B cell (primary cell): Measurements from ENCODE around the gene S100A16. TPM values are rescaled to one million over a fixed set of nuclear protein-coding genes. Genes with fewer than 3 reads are reported as not detected.

Experiments used
- ATAC-seq: fragments of 200-7000 bp; cut with Tn5 transposase; one replicate; pipeline ENCODE4 v1.10.0; 2021; ENCODE audit warnings: low read depth, mild to moderate bottlenecking, moderate number of reproducible peaks, moderate library complexity
- CTCF ChIA-PET: fragments of 350-600 bp; sonication (Branson Sonifier 250); formaldehyde crosslinking; loops from one replicate; lab custom pipeline; 2021; ENCODE audit warnings: antibody characterized with exemption, inconsistent platforms; lab: Charles Lee
- POLR2A ChIA-PET: fragments of 350-600 bp; sonication (Branson Sonifier 250); formaldehyde crosslinking; loops from one replicate; lab custom pipeline; 2021; ENCODE audit warnings: antibody characterized with exemption; lab: Charles Lee
- DNase-seq: peaks from one replicate; pipeline ENCODE4 v3.0.0; 2013
- H2AFZ ChIP-seq: 2 replicates; pipeline ENCODE4 v1.6.1; 2012; ENCODE audit warnings: mild to moderate bottlenecking, low read depth, low read length; ENCODE audit not compliant: insufficient read depth, poor library complexity, severe bottlenecking
- H3K27ac ChIP-seq, 2 donors: 1 replicate in 1 of 2; 2 replicates in 1 of 2; pipeline ENCODE4 v1.5.1; 2012 to 2013; ENCODE audit warnings: low read length in 2 of 2, mild to moderate bottlenecking in 2 of 2, moderate library complexity in 1 of 2
- H3K27me3 ChIP-seq, 4 experiments: fragments of 200-600 bp in 1 of 4; sonication (generic) in 1 of 4; replicated peaks in 1 of 4; 1 replicate in 2 of 4; 2 replicates in 2 of 4; pipeline versions ENCODE4 v1.6.1 to v1.7.0; 2013 to 2016; ENCODE audit warnings: low read length in 3 of 4, mild to moderate bottlenecking in 2 of 4, mixed read lengths in 1 of 4, moderate library complexity in 1 of 4; ENCODE audit not compliant: insufficient read depth in 4 of 4, control insufficient read depth in 3 of 4; ENCODE audit errors: control extremely low read depth in 1 of 4
- H3K36me3 ChIP-seq, 2 experiments: replicated peaks in 1 of 2; 1 replicate in 1 of 2; 2 replicates in 1 of 2; pipeline versions ENCODE4 v1.6.1 to v1.7.1; 2013; ENCODE audit warnings: low read length in 1 of 2; ENCODE audit not compliant: insufficient read depth in 2 of 2, control insufficient read depth in 1 of 2; ENCODE audit errors: control extremely low read depth in 1 of 2, extremely low read depth in 1 of 2
- H3K4me1 ChIP-seq, 2 donors: fragments of 200-600 bp in 1 of 2; sonication (generic) in 1 of 2; 1 replicate in 1 of 2; 2 replicates in 1 of 2; pipeline versions ENCODE4 v1.5.1 to v1.6.1; 2013 to 2017; ENCODE audit warnings: low read length in 2 of 2; ENCODE audit not compliant: control insufficient read depth in 2 of 2, insufficient read depth in 2 of 2
- H3K4me2 ChIP-seq: replicated peaks from 2 replicates; pipeline ENCODE3; 2012; ENCODE audit warnings: mild to moderate bottlenecking, low read depth, low read length; ENCODE audit not compliant: poor library complexity, severe bottlenecking
- H3K4me3 ChIP-seq, 5 experiments: fragments of 200-600 bp in 1 of 5; sonication (generic) in 1 of 5; 1 replicate in 3 of 5; 2 replicates in 2 of 5; pipeline versions ENCODE4 v1.5.1 to v1.7.0; 2011 to 2016; ENCODE audit warnings: low read length in 4 of 5, mild to moderate bottlenecking in 4 of 5, low read depth in 2 of 5, control low read depth in 1 of 5, moderate library complexity in 1 of 5; ENCODE audit not compliant: insufficient read depth in 1 of 5; ENCODE audit errors: control extremely low read depth in 1 of 5, extremely low read depth in 1 of 5
- H3K79me2 ChIP-seq: fragments of 200-600 bp; sonication (generic); one replicate; pipeline ENCODE4 v1.6.0; 2016; ENCODE audit warnings: low read length; ENCODE audit not compliant: control insufficient read depth, insufficient read depth
- H3K9ac ChIP-seq: fragments of 200-600 bp; sonication (generic); 2 replicates; pipeline ENCODE4 v1.6.1; 2017; ENCODE audit warnings: mild to moderate bottlenecking, low read length, moderate library complexity
- H3K9me3 ChIP-seq, 3 donors: one replicate each; pipeline versions ENCODE4 v1.6.1 to v1.7.1; 2013; ENCODE audit warnings: low read length in 2 of 3; ENCODE audit not compliant: control insufficient read depth in 2 of 3, insufficient read depth in 1 of 3; ENCODE audit errors: control extremely low read depth in 1 of 3
- H4K20me1 ChIP-seq: 2 replicates; pipeline ENCODE4 v1.6.0; 2012; ENCODE audit warnings: mild to moderate bottlenecking, low read length; ENCODE audit not compliant: insufficient read depth, control insufficient read depth, poor library complexity, severe bottlenecking
- H3K27ac Mint-ChIP-seq: one replicate; pipeline ENCODE4 v1.8.0; 2021; ENCODE audit warnings: mixed read lengths
- H3K27me3 Mint-ChIP-seq: one replicate; pipeline ENCODE4 v1.8.0; 2021; ENCODE audit warnings: mixed read lengths
- H3K4me1 Mint-ChIP-seq: one replicate; pipeline ENCODE4 v1.8.0; 2021; ENCODE audit warnings: mixed read lengths
- H3K4me3 Mint-ChIP-seq: one replicate; pipeline ENCODE4 v1.8.0; 2021; ENCODE audit warnings: mixed read lengths
- H3K9me3 Mint-ChIP-seq: one replicate; pipeline ENCODE4 v1.8.0; 2022; ENCODE audit warnings: mixed read lengths; ENCODE audit not compliant: insufficient read depth
- EZH2 ChIP-seq: IDR thresholded peaks from 2 replicates; pipeline ENCODE4 v1.6.1; 2012; ENCODE audit warnings: borderline replicate concordance, low read depth, mild to moderate bottlenecking, moderate library complexity, low read length; ENCODE audit not compliant: insufficient read depth, poor library complexity, severe bottlenecking
- WGBS: methylation state at CpG from one replicate; pipeline ENCODE4 v1.1.5; 2013; ENCODE audit warnings: missing lambda C conversion rate; ENCODE audit not compliant: insufficient coverage; 5-methylcytosine and 5-hydroxymethylcytosine counted together
- intact Hi-C: fragments of 100-400 bp; cut with micrococcal nuclease; formaldehyde crosslinking; loops from one replicate; pipeline ENCODE4 v1.10.0; 2022
- polyA plus RNA-seq: library from polyadenylated mRNA; depleted of rRNA; stranded (reverse); fragments of >200 nt; gene quantifications from 2 replicates; pipeline ENCODE4 v1.2.3, GENCODE V29; 2012
- total RNA-seq, 2 donors: library from RNA; stranded (reverse); fragments of 120-200 nt in 1 of 2; gene quantifications; 1 replicate in 1 of 2; 2 replicates in 1 of 2; pipeline versions ENCODE4 v1.2.3 to v1.2.4, GENCODE V29; 2013 to 2022
- TF ChIP-seq, protein P1 (sequence below): fragments of 200-600 bp; IDR thresholded peaks from one replicate; pipeline ENCODE4 v1.8.0; 2022; ENCODE audit warnings: antibody characterized with exemption, mild to moderate bottlenecking

Gene S100A16
- total and polyA plus RNA-seq, 2 donors (not counting 1 experiment from before 2014, with no cell fraction given) = not detected

DNA sequence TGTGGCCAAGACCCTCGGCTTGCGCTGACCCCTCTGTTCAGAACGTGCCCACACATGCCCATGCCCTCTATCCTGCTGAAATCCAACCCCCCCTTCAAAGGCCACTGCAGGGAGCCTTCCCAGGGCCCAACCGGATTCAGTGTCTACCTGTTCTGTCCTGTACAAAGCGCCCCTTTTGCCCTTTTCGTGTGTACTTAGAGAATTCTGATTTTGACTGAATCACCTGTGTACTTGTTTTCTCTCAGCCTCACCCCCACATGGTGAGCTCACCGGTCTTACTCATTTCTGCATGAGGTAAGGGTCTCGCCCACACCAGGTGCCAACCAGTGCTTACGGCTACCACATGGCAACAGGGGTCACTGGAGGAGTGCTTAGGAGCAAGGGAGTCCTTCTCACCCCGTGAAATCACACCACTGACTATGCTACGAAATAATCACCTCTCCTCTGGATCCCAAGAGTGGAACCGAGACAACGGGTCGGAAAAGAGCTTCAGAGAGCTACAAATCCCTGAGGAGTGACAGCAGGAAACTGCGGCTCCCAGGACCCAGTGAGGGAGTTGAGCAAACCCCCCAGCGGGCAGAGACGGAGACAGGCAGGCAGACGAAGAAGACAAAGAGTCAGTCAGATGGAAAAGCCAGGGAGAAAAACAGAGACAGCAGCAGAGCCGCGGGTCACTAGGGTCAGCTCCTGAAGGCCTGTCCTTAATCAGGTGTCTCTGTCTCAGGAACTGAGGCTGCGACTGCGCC, 45.1 kb downstream of the S100A16 start:
- no peak for TF ChIP-seq EZH2
- TF ChIP-seq, protein P1, sequence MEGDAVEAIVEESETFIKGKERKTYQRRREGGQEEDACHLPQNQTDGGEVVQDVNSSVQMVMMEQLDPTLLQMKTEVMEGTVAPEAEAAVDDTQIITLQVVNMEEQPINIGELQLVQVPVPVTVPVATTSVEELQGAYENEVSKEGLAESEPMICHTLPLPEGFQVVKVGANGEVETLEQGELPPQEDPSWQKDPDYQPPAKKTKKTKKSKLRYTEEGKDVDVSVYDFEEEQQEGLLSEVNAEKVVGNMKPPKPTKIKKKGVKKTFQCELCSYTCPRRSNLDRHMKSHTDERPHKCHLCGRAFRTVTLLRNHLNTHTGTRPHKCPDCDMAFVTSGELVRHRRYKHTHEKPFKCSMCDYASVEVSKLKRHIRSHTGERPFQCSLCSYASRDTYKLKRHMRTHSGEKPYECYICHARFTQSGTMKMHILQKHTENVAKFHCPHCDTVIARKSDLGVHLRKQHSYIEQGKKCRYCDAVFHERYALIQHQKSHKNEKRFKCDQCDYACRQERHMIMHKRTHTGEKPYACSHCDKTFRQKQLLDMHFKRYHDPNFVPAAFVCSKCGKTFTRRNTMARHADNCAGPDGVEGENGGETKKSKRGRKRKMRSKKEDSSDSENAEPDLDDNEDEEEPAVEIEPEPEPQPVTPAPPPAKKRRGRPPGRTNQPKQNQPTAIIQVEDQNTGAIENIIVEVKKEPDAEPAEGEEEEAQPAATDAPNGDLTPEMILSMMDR = no peak
- no peak overlapping the region for H3K9ac ChIP-seq
- ChIA-PET POLR2A (interaction anchor here (0.5 to 1.4 kb wide), 4 partner anchors 32 to 176 kb away, joined by 3 to 7 read pairs (median 4); partner anchors contain the start of gene S100A6), CTCF (interaction anchor here (0.6 to 7.4 kb wide), 24 partner anchors 8 to 419 kb away, joined by 3 to 227 read pairs (median 4); partner anchors contain the start of genes CRTC2, S100A4, S100A5 and S100A6)
- no peaks in the 10 kb centered on the region for H3K9me3 Mint-ChIP-seq
- DNase-seq (no peak), ATAC-seq (no peak)
- no peak overlapping the region for H3K27ac ChIP-seq
- H3K4me1 ChIP-seq = peaks cover 15 to 34% of the 10 kb centered on the region in 2 donors
- no peaks in the 10 kb centered on the region for H3K79me2 ChIP-seq
- 91% methylated on average over 16 of the region's 22 CpGs for WGBS
- no peaks in the 10 kb centered on the region for H3K36me3 ChIP-seq
- H3K27me3 ChIP-seq = peaks cover 0 to 2% (median 0%) of the 10 kb centered on the region in 4 experiments
- no peak overlapping the region for H3K27ac Mint-ChIP-seq
- H3K4me3 ChIP-seq = no peak overlapping the region
- H3K4me3 Mint-ChIP-seq = no peak overlapping the region
- no peaks in the 10 kb centered on the region for H4K20me1 ChIP-seq
- intact Hi-C loops = loop anchor here (1.0 kb wide), 5 partner anchors 34 to 705 kb away; partner anchors contain the start of gene HAX1
- H3K4me1 Mint-ChIP-seq = peaks cover 34% of the 10 kb centered on the region
- no peaks in the 10 kb centered on the region for H3K9me3 ChIP-seq
- no peak overlapping the region for H3K4me2 ChIP-seq
- peaks cover 7% of the 10 kb centered on the region for H3K27me3 Mint-ChIP-seq
- H2AFZ ChIP-seq = peak overlapping the region; percentile 81
